Left colon (tissue), 2 donors: ENCODE results near the gene LMTK2. TPM values are rescaled to one million over a fixed set of nuclear protein-coding genes. Genes with fewer than 3 reads are reported as not detected.

Experiments
- total RNA-seq, 2 donors: library from RNA; stranded (reverse); fragmentation: NEBNext Ultra II Directional; extraction: Animal tissue kit (Norgen Biotek cat#: 25700); gene quantifications; one replicate each; pipeline ENCODE4 v1.2.1, GENCODE V29; 2021
- donor health status: DM: no; HTN: no; CAD: no.
- donor health status: DM: yes; HTN: yes; CAD: no.

Gene LMTK2
- total RNA-seq, 2 donors from 2014 or later, result 51.4 to 52.0 TPM

Other genes with a start within 250 kb of the LMTK2 start
- gene ASNS, start 234.5 kb upstream of the LMTK2 start, total RNA-seq, result 10 to 100 TPM; 17.8 to 27.3 TPM
- gene OCM2, start 116.7 kb upstream of the LMTK2 start, total RNA-seq, result not detected
- gene BHLHA15, start 104.6 kb downstream of the LMTK2 start, total RNA-seq, result 1 to 10 TPM; 1.0 to 3.3 TPM
- 10 to 100 TPM; 39.7 to 45.2 TPM for gene TECPR1, start 145.4 kb downstream of the LMTK2 start, total RNA-seq
- 100 to 1,000 TPM; 193 to 210 TPM for gene BRI3, start 174.8 kb downstream of the LMTK2 start, total RNA-seq